Ishikawa (cell line): ENCODE data around the gene BACE2.

ENCODE experiments used
- CEBPB ChIP-seq: IDR thresholded peaks from 2 replicates; pipeline ENCODE4 v1.6.1; 2012
- CREB1 ChIP-seq: IDR thresholded peaks from 2 replicates; pipeline ENCODE4 v1.6.1; 2012; ENCODE audit warnings: low read depth
- EGR1 ChIP-seq: IDR thresholded peaks from 2 replicates; pipeline ENCODE4 v1.6.1; 2012
- EP300 ChIP-seq: IDR thresholded peaks from 2 replicates; pipeline ENCODE4 v1.6.1; 2012; ENCODE audit warnings: borderline replicate concordance
- FOXM1 ChIP-seq: IDR thresholded peaks from 2 replicates; pipeline ENCODE4 v1.6.1; 2012; ENCODE audit warnings: low read depth, borderline replicate concordance
- MAX ChIP-seq: IDR thresholded peaks from 2 replicates; pipeline ENCODE4 v1.6.1; 2012
- NFIC ChIP-seq: IDR thresholded peaks from 2 replicates; pipeline ENCODE4 v1.6.1; 2012
- RAD21 ChIP-seq: IDR thresholded peaks from 2 replicates; pipeline ENCODE4 v1.6.1; 2012; ENCODE audit warnings: low read depth
- REST ChIP-seq: IDR thresholded peaks from 2 replicates; pipeline ENCODE4 v1.6.1; 2012; ENCODE audit warnings: low read depth, mild to moderate bottlenecking
- TAF1 ChIP-seq: IDR thresholded peaks from 2 replicates; pipeline ENCODE4 v1.6.1; 2012; ENCODE audit warnings: low read depth, mild to moderate bottlenecking
- TCF12 ChIP-seq: IDR thresholded peaks from 2 replicates; pipeline ENCODE4 v1.6.1; 2012; ENCODE audit warnings: low read depth
- TEAD4 ChIP-seq: IDR thresholded peaks from 2 replicates; pipeline ENCODE4 v1.6.1; 2012
- USF1 ChIP-seq: IDR thresholded peaks from 2 replicates; pipeline ENCODE4 v1.6.1; 2012
- YY1 ChIP-seq: IDR thresholded peaks from 2 replicates; pipeline ENCODE4 v1.6.1; 2012; ENCODE audit warnings: low read depth
- ZBTB7A ChIP-seq: IDR thresholded peaks from 2 replicates; pipeline ENCODE4 v1.6.1; 2012; ENCODE audit warnings: low read depth

Gene BACE2

GRCh38 chr21:41147096-41147978 lies 20.6 kb upstream of the BACE2 start:
- no peak for TF ChIP-seq YY1
- no peak for TF ChIP-seq MAX
- TF ChIP-seq ZBTB7A = no peak
- no peak for TF ChIP-seq RAD21
- no peak for TF ChIP-seq EGR1
- TF ChIP-seq CEBPB = no peak
- TF ChIP-seq CREB1 = no peak
- no peak for TF ChIP-seq FOXM1
- no peak for TF ChIP-seq USF1
- TF ChIP-seq TCF12 = no peak
- no peak for TF ChIP-seq NFIC
- TF ChIP-seq TAF1 = no peak
- TF ChIP-seq REST = no peak
- no peak for TF ChIP-seq TEAD4
- TF ChIP-seq EP300 = no peak

DNA sequence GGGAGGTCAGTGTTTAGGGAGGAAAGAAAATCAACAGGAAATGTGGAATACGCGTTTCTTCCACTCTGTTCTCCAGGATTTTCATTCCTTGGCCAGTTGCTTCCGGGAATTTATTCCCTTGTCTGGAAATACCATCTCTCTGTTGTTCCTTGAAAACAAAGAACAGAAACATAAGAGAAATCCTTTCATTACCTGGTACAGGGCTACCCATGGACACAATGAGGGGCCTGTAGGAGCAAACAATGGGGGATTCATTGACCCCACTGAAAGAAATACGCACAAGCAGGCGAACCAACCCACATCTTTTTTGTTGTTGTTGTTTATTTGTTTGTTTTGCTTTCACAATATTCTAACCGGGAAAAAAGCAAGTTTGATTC lies 20.0 kb upstream of the BACE2 start:
- no peak for TF ChIP-seq REST
- no peak for TF ChIP-seq ZBTB7A
- TF ChIP-seq EGR1 = no peak

DNA sequence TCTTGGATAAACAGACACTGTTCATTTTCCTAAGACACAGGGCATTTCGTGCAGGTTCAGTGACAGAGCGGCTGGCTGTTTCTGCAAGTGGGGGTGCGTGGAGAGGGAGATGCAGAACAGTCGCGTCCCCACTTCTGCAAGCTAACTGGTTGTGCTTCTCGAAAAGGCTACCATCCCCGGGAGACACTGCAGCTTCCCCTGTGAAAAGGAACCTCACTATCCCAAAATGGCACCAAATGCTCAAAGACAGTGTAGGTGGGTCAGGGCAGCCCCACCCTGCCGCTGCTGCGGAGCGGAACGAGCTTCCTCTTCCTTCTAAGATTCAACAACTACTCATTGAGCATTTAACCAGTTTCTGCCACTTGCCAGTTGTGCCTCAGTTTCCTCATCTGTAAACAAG lies 19.2 kb upstream of the BACE2 start:
- no peak for TF ChIP-seq CEBPB
- TF ChIP-seq FOXM1 = no peak
- TF ChIP-seq USF1 = no peak
- TF ChIP-seq RAD21 = no peak
- TF ChIP-seq TEAD4 = no peak
- TF ChIP-seq NFIC = no peak

GRCh38 chr21:41149199-41149598 lies 18.8 kb upstream of the BACE2 start:
- TF ChIP-seq FOXM1 (no peak), ZBTB7A (no peak), EGR1 (no peak), TAF1 (no peak), CREB1 (no peak), MAX (no peak), EP300 (no peak), TEAD4 (no peak), CEBPB (no peak), RAD21 (no peak), TCF12 (no peak), REST (no peak)

- no peak for TF ChIP-seq TAF1
- no peak for TF ChIP-seq CREB1
- no peak for TF ChIP-seq NFIC
- TF ChIP-seq ZBTB7A = no peak
- TF ChIP-seq CEBPB = no peak
- no peak for TF ChIP-seq RAD21
- TF ChIP-seq TCF12 = no peak
- no peak for TF ChIP-seq MAX
- no peak for TF ChIP-seq FOXM1
- no peak for TF ChIP-seq EGR1
- no peak for TF ChIP-seq TEAD4
- no peak for TF ChIP-seq USF1
- no peak for TF ChIP-seq EP300
- TF ChIP-seq YY1 = no peak
- no peak for TF ChIP-seq REST
Observed at GRCh38 chr21:41152147-41152546, 15.8 kb upstream of the BACE2 start.
